DND-41 (cell line): ENCODE data around the gene TBX20.

Experiments used
- ATAC-seq: fragments of 200-7000 bp; cut with Tn5 transposase; 3 replicates; pipeline ENCODE4 v1.9.1; 2021; ENCODE audit warnings: low read depth; ENCODE audit not compliant: insufficient read depth
- DNase-seq: peaks from one replicate; pipeline ENCODE4 v3.0.0-alpha.2; 2020
- H2AFZ ChIP-seq: 2 replicates; pipeline ENCODE4 v1.6.0; 2012; ENCODE audit warnings: low read depth, low read length
- H3K27ac ChIP-seq: 2 replicates; pipeline ENCODE4 v1.5.1; 2012; ENCODE audit warnings: low read length, inconsistent platforms
- H3K27me3 ChIP-seq: fragments of 200-600 bp; sonication (generic); 2 replicates; pipeline ENCODE4 v1.6.0; 2012; ENCODE audit warnings: low read length, mild to moderate bottlenecking, inconsistent platforms; ENCODE audit not compliant: insufficient read depth, poor library complexity
- H3K36me3 ChIP-seq: 2 replicates; pipeline ENCODE4 v1.5.1; 2012; ENCODE audit warnings: low read length, inconsistent platforms; ENCODE audit not compliant: insufficient read depth
- H3K4me1 ChIP-seq: 2 replicates; pipeline ENCODE4 v1.5.1; 2012; ENCODE audit warnings: mild to moderate bottlenecking, low read length; ENCODE audit not compliant: insufficient read depth
- H3K4me2 ChIP-seq: 2 replicates; pipeline ENCODE4 v1.6.0; 2012; ENCODE audit warnings: mild to moderate bottlenecking, moderate library complexity, low read length, inconsistent platforms; ENCODE audit not compliant: insufficient read depth
- H3K4me3 ChIP-seq, 2 experiments: fragments of 200-600 bp in 1 of 2; shearing (Covaris generic) in 1 of 2; 2 replicates each; pipeline ENCODE4 v1.5.1; 2012 to 2016; ENCODE audit warnings: inconsistent platforms in 2 of 2, low read length in 2 of 2, mild to moderate bottlenecking in 2 of 2, low read depth in 1 of 2, moderate library complexity in 1 of 2
- H3K79me2 ChIP-seq: 2 replicates; pipeline ENCODE4 v1.6.0; 2012; ENCODE audit warnings: low read length, inconsistent platforms; ENCODE audit not compliant: insufficient read depth
- H3K9ac ChIP-seq: 2 replicates; pipeline ENCODE4 v1.6.0; 2012; ENCODE audit warnings: low read depth, mild to moderate bottlenecking, inconsistent platforms, low read length, moderate library complexity
- H3K9me3 ChIP-seq: 2 replicates; pipeline ENCODE4 v1.5.1; 2012; ENCODE audit warnings: low read length, moderate library complexity, mild to moderate bottlenecking, inconsistent platforms; ENCODE audit not compliant: insufficient read depth, severe bottlenecking
- H4K20me1 ChIP-seq: 2 replicates; pipeline ENCODE4 v1.6.0; 2012; ENCODE audit warnings: low read length; ENCODE audit not compliant: insufficient read depth
- EZH2 ChIP-seq: IDR thresholded peaks from 3 replicates; pipeline ENCODE4 v1.6.1; 2012; ENCODE audit warnings: borderline replicate concordance, low read depth, mild to moderate bottlenecking, moderate library complexity, low read length, inconsistent platforms; ENCODE audit not compliant: severe bottlenecking
- TF ChIP-seq, protein P1 (sequence below): IDR thresholded peaks from 2 replicates; pipeline ENCODE4 v1.5.1; 2012; ENCODE audit warnings: borderline replicate concordance, low read length, moderate library complexity, mild to moderate bottlenecking; ENCODE audit not compliant: poor library complexity, severe bottlenecking; ENCODE audit errors: extremely low read depth

The TBX20 gene

DNA sequence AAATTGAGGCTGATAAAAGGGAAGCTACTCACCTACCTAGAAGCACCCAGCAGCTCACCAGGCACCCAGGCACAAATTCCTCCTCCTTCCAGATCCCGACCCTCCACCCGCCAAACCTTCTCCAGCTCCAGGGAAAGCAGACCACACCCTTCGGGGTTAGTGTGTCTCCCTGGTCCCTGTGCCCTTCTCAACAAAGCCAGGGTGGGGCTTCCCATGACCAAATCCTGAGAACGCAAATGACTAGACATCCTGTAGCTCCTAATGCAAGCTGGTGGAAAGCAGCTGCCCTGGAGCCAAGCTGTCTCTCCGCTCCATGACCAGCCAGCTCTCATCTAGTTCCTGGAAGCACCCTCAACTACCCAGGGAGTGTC lies 4.4 kb downstream of the TBX20 start:
- H4K20me1 ChIP-seq, result no peaks in the 10 kb centered on the region
- no peaks in the 10 kb centered on the region for H3K9me3 ChIP-seq
- H3K4me2 ChIP-seq, result no peak overlapping the region
- no peak overlapping the region for H2AFZ ChIP-seq
- TF ChIP-seq, protein P1, sequence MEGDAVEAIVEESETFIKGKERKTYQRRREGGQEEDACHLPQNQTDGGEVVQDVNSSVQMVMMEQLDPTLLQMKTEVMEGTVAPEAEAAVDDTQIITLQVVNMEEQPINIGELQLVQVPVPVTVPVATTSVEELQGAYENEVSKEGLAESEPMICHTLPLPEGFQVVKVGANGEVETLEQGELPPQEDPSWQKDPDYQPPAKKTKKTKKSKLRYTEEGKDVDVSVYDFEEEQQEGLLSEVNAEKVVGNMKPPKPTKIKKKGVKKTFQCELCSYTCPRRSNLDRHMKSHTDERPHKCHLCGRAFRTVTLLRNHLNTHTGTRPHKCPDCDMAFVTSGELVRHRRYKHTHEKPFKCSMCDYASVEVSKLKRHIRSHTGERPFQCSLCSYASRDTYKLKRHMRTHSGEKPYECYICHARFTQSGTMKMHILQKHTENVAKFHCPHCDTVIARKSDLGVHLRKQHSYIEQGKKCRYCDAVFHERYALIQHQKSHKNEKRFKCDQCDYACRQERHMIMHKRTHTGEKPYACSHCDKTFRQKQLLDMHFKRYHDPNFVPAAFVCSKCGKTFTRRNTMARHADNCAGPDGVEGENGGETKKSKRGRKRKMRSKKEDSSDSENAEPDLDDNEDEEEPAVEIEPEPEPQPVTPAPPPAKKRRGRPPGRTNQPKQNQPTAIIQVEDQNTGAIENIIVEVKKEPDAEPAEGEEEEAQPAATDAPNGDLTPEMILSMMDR, result no peak
- TF ChIP-seq EZH2, result no peak
- H3K4me1 ChIP-seq, result no peaks in the 10 kb centered on the region
- H3K27ac ChIP-seq, result no peak overlapping the region
- ATAC-seq, result no peak
- H3K9ac ChIP-seq, result no peak overlapping the region
- H3K36me3 ChIP-seq, result no peaks in the 10 kb centered on the region
- H3K27me3 ChIP-seq, result peaks cover 38% of the 10 kb centered on the region
- H3K79me2 ChIP-seq, result no peaks in the 10 kb centered on the region
- no peak for DNase-seq
- H3K4me3 ChIP-seq, result no peak overlapping the region

DNA sequence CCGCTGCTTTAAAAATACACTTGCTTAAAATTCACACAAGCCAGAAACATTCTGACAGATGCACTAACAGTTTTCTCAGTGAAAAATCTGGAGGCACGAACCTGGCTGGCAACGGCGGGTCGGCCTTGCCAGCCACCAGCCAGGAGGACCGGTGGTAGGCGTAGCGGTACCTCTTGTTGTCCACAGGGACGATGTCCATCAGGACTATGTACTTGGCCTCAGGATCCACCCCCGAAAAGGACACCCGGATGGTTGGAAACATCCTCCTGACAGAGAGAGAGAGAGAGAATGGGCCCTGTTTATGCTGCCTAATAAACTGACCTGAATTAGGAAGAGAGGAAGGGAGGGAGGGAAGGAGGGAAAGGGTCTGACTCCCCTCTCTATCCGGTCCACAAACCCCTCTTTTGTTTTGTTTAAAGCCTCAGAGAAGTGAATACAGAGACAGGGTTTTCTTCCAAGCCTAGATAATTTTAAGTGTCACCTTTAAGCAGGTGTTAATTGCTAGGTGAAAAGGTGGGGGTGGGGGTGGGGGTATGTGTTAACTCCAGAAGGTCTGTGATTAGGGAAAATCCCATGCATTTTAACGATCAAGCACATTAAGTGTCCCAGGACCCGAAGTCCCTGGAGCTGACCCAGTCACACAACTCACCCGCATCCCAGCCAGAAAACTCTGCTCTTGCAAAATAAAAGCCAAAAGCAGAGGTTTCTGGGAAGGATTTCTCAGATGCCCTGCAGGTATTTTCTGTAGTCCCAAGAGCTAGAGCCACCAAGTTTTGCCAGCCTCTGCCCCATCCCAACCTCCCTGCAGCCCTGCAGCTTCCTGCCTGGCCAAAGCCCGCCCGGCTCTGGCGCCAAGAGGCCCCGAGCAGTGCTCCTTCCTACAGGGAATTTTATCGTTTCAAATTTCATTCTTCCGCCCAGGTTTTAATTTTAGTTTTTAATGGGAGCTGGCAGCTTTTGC lies 5.0 kb downstream of the TBX20 start:
- DNase-seq, result no peak
- Histone ChIP-seq H3K79me2 (no peaks in the 10 kb centered on the region), H3K9ac (no peak overlapping the region), H3K4me1 (no peaks in the 10 kb centered on the region), H3K4me2 (no peak overlapping the region), H4K20me1 (no peaks in the 10 kb centered on the region), H3K27me3 (peaks cover 42% of the 10 kb centered on the region), H2AFZ (no peak overlapping the region), H3K9me3 (no peaks in the 10 kb centered on the region), H3K4me3 (no peak overlapping the region), H3K27ac (no peak overlapping the region), H3K36me3 (no peaks in the 10 kb centered on the region)
- TF ChIP-seq, protein P1, result no peak
- no peak for TF ChIP-seq EZH2
- no peak for ATAC-seq

DNA sequence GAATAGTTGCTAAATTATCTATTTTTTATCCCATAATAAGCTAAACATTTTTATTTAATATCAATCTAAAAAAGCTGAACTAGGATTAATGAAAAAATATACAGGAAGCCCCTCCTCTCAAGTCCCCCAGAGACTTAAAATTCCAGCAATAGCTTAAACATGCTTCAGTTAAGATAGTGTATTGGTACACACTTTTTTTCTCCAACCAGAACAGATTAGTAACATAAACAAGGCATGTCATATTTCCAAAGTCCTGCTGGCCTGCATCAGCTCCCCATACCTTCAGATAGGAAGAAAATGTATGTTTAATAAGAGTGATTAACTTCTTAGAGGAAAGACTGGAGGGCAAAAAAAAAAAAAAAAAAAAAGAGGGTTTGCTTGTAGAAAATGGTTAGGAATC lies 7.1 kb downstream of the TBX20 start:
- Histone ChIP-seq H3K27me3 (peaks cover 44% of the 10 kb centered on the region), H2AFZ (no peak overlapping the region), H3K4me3 (no peak overlapping the region), H4K20me1 (no peaks in the 10 kb centered on the region), H3K4me1 (no peaks in the 10 kb centered on the region), H3K27ac (no peak overlapping the region), H3K79me2 (no peaks in the 10 kb centered on the region), H3K9me3 (no peaks in the 10 kb centered on the region), H3K4me2 (no peak overlapping the region), H3K36me3 (no peaks in the 10 kb centered on the region), H3K9ac (no peak overlapping the region)
- TF ChIP-seq, protein P1, result no peak
- TF ChIP-seq EZH2, result no peak
- no peak for ATAC-seq
- DNase-seq, result no peak

DNA sequence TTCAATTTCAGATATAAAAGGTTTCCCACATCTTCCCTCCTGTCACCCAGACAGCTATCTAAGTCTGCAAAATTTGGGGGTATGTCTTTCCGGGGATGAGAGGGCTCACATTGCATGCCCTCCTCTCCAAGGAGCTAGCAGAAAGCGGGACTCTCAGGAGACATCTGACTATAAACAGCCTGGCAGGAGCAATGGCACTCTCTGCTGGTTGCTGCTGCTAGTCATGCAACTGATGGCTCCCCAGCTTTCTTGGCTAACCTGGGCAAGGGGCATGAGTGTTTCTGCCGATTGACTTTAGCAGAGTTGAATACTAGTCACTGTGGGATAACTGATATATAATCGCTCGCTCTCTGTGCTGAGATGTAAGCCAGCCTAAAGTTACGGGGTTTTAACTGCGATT lies 12.0 kb downstream of the TBX20 start:
- Histone ChIP-seq H3K36me3 (no peaks in the 10 kb centered on the region), H3K4me1 (no peaks in the 10 kb centered on the region), H3K9ac (no peak overlapping the region), H2AFZ (no peak overlapping the region), H3K27me3 (peaks cover 13% of the 10 kb centered on the region), H4K20me1 (no peaks in the 10 kb centered on the region), H3K79me2 (no peaks in the 10 kb centered on the region), H3K27ac (no peak overlapping the region), H3K4me2 (no peak overlapping the region), H3K9me3 (no peaks in the 10 kb centered on the region), H3K4me3 (no peak overlapping the region)
- DNase-seq (no peak), ATAC-seq (no peak)
- no peak for TF ChIP-seq EZH2
